Astrocyte of the cerebellum (primary cell): Measurements from ENCODE around the gene CLIP1.
"Not testable (repeated sequence)": the region's sequence is repeated elsewhere in the genome, so short reads cannot be mapped to it uniquely, and the experiment has no call there.

Source experiments
- DNase-seq: peaks from one replicate; pipeline ENCODE4 v3.0.0-alpha.2; 2011; ENCODE audit warnings: low read depth
- H3K4me3 ChIP-seq: 2 replicates; pipeline ENCODE4 v1.5.1; 2011; ENCODE audit warnings: mild to moderate bottlenecking, low read depth, low read length, moderate library complexity
- in situ Hi-C: cut with HindIII; loops from 2 replicates; pipeline ENCODE4 v1.10.0; 2017; ENCODE audit warnings: low sequenced_read_pairs
- TF ChIP-seq, protein P1 (sequence below): IDR thresholded peaks from 2 replicates; pipeline ENCODE4 v1.5.1; 2012; ENCODE audit warnings: low read length, low read depth, moderate library complexity, mild to moderate bottlenecking; ENCODE audit errors: missing control alignments

CLIP1 gene

DNA sequence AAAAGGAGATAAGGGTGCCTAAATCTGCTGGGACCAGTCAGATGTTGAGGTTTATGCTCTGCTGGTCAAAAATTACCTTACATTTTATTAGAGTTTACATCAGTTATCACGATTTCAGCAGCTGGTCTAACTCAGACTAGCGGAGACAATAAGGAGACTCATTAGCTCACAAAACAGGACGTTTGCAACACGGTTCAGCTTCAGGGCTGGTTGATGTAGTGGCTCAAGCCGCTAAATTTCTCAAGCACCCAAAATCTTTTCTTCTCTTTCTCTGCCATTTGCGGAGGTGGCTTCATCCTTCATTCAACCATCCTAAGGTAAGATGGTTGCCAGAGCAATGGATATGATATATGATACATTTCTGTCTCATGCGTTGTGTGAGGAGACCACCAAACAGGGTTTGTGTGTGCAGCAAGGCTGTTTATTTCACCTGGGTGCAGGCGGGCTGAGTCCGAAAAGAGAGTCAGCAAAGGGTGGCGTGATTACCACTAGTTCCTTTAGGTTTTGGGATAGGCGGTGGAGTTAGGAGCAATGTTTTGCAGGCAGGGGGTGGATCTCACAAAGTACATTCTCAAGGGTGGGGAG is 30.3 kb upstream of the CLIP1 start:
- in situ Hi-C loops = no loop called here
- no peak for DNase-seq
- H3K4me3 ChIP-seq = no peak overlapping the region
- TF ChIP-seq, protein P1, sequence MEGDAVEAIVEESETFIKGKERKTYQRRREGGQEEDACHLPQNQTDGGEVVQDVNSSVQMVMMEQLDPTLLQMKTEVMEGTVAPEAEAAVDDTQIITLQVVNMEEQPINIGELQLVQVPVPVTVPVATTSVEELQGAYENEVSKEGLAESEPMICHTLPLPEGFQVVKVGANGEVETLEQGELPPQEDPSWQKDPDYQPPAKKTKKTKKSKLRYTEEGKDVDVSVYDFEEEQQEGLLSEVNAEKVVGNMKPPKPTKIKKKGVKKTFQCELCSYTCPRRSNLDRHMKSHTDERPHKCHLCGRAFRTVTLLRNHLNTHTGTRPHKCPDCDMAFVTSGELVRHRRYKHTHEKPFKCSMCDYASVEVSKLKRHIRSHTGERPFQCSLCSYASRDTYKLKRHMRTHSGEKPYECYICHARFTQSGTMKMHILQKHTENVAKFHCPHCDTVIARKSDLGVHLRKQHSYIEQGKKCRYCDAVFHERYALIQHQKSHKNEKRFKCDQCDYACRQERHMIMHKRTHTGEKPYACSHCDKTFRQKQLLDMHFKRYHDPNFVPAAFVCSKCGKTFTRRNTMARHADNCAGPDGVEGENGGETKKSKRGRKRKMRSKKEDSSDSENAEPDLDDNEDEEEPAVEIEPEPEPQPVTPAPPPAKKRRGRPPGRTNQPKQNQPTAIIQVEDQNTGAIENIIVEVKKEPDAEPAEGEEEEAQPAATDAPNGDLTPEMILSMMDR = no peak

DNA sequence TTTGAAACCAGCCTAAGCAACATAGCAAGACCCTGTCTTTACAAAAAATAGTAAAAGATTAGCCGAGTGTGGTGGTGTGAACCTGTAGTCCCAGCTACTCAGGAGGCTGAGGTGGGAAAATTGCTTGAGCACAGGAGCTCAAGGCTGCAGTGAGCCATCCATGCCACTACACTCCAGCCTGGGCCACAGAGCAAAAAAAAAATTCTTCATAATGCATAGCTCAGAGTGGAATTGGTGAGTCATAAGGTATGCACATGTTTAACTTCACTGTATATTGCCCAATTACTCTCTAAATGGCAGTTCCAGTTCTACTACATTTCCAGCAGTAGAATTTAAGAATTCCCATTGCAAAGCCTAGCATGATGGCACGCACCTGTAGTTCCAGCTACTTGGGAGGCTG is 26.8 kb upstream of the CLIP1 start:
- peak; percentile 29 for DNase-seq
- H3K4me3 ChIP-seq = no peak overlapping the region
- in situ Hi-C loops = no loop called here
- TF ChIP-seq, protein P1 = no peak

DNA sequence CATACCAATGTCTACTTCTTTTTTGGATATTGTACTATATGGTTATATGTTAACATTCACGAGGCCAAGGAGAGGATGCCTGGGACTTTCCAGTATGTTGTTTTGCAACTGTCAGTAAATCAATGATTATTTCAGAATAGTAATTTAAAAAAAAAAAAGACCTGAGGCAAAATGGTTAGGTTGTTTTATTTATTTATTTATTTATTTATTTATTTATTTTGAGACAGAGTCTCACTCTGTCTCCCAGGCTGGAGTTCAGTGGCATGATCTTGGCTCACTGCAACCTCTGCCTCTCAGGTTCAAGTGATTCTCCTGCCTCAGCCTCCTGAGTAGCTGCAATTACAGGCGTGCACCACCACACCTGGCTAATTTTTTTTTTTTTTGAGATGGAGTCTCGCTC is 25.4 kb upstream of the CLIP1 start:
- DNase-seq, in situ Hi-C loops, H3K4me3 ChIP-seq: not testable (repeated sequence)

DNA sequence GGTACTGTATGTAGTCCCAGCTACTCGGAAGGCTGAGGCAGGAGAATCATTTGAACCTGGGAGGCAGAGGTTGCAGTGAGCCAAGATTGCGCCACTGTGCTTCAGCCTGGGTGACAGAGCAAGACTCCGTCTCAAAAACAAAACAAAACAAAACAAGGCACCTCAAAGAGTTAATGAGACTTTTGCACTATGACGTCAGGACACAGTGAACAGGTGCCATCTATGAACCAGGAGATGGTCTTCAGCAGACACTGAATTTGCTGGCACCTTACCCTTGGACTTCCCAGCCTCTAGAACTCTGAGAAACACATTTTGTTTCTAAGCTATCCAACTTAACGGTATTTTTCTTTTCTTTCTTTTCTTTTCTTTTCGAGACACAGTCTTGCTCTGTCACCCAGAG is 23.9 kb upstream of the CLIP1 start:
- in situ Hi-C loops, DNase-seq, H3K4me3 ChIP-seq: not testable (repeated sequence)

DNA sequence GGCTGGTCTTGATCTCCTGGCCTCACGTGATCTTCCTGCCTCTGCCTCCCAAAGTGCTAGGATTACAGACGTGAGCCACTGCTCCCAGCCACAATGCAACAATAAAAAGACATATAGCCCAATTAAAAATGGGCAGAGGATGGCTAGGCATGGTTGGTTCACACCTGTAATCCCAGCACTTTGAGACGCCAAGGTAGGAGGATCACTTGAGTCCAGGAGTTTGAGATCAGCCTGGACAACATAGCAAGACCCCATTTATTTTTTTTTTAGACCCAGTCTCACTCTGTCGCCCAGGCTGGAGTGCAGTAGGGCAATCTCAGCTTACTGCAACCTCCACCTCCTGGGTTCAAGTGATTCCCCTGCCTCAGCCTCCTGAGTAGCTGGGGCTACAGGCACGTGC is 21.6 kb upstream of the CLIP1 start:
- DNase-seq, in situ Hi-C loops: not testable (repeated sequence)

DNA sequence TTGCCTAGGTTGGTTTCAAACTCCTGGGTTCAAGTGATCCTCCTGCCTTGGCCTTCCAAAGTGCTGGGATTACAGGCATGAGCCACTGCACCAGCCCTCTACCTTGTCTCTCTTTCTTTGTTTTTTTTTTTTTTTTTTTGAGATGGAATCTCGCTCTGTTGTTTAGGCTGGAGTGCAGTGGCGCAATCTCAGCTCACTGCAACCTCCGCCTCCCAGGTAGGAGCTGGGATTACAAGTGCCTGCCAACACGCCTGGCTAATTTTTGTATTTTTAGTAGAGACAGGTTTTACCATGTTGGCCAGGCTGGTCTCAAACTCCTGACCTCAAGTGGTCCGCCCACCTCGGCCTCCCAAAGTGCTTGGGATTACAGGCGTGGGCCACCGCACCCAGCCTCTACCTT is 16.4 kb upstream of the CLIP1 start:
- DNase-seq, H3K4me3 ChIP-seq: not testable (repeated sequence)
- in situ Hi-C loops = loop anchor here (5.0 kb wide), 2 partner anchors 42 to 97 kb away; no protein-coding TSS in a partner anchor

More for the DNA sequence above, 21.6 kb upstream of the CLIP1 start:
- not testable (repeated sequence) for H3K4me3 ChIP-seq

DNA sequence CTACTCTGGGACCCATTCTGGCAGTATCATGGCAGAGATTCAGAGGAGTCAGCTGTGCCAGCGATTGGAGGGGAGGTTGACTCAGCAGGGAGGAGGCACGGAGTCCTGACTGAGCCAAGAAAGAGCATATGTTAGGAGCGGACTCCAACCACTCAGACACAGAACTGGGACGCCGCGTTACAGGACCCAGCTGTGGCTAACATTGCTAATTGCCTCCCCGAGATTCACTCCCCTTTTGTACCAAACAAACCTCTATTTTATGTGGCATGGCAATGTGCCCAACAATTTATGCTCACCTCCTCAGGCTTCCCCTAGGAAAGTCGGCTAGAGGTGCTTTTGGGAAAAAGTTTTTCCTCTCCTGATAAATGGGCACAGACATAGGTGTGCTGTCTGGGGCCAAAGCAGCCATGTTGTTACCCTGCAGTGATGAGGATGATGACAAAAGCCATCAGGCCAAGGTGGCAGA is 15.2 kb upstream of the CLIP1 start:
- DNase-seq = no peak
- in situ Hi-C loops = loop anchor here (5.0 kb wide), 2 partner anchors 40 to 95 kb away; no protein-coding TSS in a partner anchor
- TF ChIP-seq, protein P1 = no peak
- no peak overlapping the region for H3K4me3 ChIP-seq

DNA sequence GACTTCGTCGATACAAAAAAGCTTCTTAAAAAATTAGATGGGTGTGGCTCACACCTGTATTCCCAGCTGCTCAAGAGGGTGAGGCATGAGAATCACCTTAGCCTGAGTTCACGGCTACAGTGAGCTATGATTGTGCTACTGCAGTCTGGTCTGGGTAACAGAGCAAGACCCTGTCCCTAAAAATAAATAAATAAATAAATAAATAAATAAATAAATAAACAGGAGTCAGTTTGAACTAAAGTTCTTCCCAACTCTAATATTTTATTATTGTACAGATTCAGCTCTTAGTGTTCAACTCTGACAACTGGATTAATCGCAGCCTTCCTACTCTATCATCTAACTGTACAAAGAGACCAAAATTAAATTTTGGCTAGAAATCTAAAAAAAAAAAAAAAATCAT is 12.7 kb upstream of the CLIP1 start:
- in situ Hi-C loops = loop anchor here (5.0 kb wide), 2 partner anchors 38 to 93 kb away; no protein-coding TSS in a partner anchor
- TF ChIP-seq, protein P1 = no peak
- H3K4me3 ChIP-seq = no peak overlapping the region
- DNase-seq = no peak

DNA sequence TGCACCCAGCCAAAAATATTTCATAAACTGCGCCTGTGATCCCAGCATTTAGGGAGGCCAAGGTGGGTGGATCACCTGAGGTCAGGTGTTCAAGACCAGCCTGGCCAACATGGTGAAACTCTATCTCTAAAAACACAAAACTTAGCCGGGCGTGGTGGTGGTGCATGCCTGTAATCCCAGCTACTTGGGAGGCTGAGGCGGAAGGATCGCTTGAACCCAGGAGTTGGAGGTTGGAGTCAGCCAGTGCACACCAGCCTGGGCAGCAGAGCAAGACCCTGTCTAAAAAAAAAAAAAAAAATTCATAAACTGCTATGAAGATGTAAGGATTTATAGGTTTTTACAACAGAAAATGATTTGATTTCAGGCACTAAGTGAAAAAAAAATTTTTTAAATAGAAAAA is 6.6 kb upstream of the CLIP1 start:
- DNase-seq, H3K4me3 ChIP-seq, in situ Hi-C loops: not testable (repeated sequence)
